HepG2 (cell line): ENCODE results near the gene NTPCR. TPM values are rescaled to one million over a fixed set of nuclear protein-coding genes. Genes with fewer than 3 reads are reported as not detected.

ENCODE experiments used
- ATAC-seq: fragments of 200-7000 bp; cut with Tn5 transposase; 3 replicates; pipeline ENCODE4 v1.9.1; 2020; ENCODE audit warnings: mild to moderate bottlenecking, moderate library complexity
- BruUV-seq: library from RNA; stranded (reverse); fragments of 400-500 nt; replicated peaks from 2 replicates; lab custom pipeline; 2021; lab: Mats Ljungman, UMichigan
- CTCF ChIA-PET: fragments of 300-600 bp; formaldehyde crosslinking; extraction: SDS; loops from one replicate; lab custom pipeline; 2021; ENCODE audit warnings: low total read pairs, inconsistent platforms, low intra/inter-chr PET ratio; lab: Yijun Ruan, JAX
- POLR2A ChIA-PET: fragments of 350-600 bp; sonication (Branson Sonifier 250); formaldehyde crosslinking; loops from one replicate; lab custom pipeline; 2020; ENCODE audit warnings: antibody characterized with exemption, inconsistent platforms; lab: Yijun Ruan, JAX
- DNase-seq: peaks from one replicate; pipeline ENCODE4 v3.0.0-alpha.2; 2015; ENCODE audit warnings: low spot score
- FAIRE-seq: peaks from 3 replicates; lab custom pipeline; 2011; peaks lifted over from hg19 to GRCh38; lab: Jason Lieb, UNC
- H2AFZ ChIP-seq: one replicate; pipeline ENCODE4 v1.6.1; 2011; ENCODE audit warnings: low read length, inconsistent platforms
- H3K27ac ChIP-seq: fragments of 300-600 bp; 3 replicates; pipeline ENCODE4 v1.8.0; 2011; ENCODE audit warnings: mixed run types, mild to moderate bottlenecking, mixed read lengths, low read length, inconsistent platforms; ENCODE audit not compliant: insufficient read depth; ENCODE audit errors: extremely low read length
- H3K27me3 ChIP-seq, 2 experiments: fragments of 200-600 bp in 1 of 2; 2 replicates in 1 of 2; 3 replicates in 1 of 2; pipeline versions ENCODE4 v1.6.0 to v1.8.0; 2011; ENCODE audit warnings: low read length in 2 of 2, mild to moderate bottlenecking in 2 of 2, moderate library complexity in 2 of 2, inconsistent platforms in 1 of 2; ENCODE audit not compliant: insufficient read depth in 2 of 2, control insufficient read depth in 1 of 2
- H3K36me3 ChIP-seq, 2 experiments: fragments of 200-600 bp in 1 of 2; replicated peaks in 1 of 2; 2 replicates in 1 of 2; 3 replicates in 1 of 2; pipeline versions ENCODE4 v1.5.1 to v1.8.0; 2011; ENCODE audit warnings: low read length in 2 of 2, inconsistent platforms in 1 of 2; ENCODE audit not compliant: insufficient read depth in 2 of 2, control insufficient read depth in 1 of 2
- H3K4me1 ChIP-seq: 2 replicates; pipeline ENCODE4 v1.5.1; 2012; ENCODE audit warnings: low read length, inconsistent platforms; ENCODE audit not compliant: insufficient read depth
- H3K4me2 ChIP-seq: 2 replicates; pipeline ENCODE4 v1.6.0; 2011; ENCODE audit warnings: low read depth, low read length, inconsistent platforms
- H3K4me3 ChIP-seq, 3 experiments: fragments of 200-600 bp in 1 of 3; sonication (generic), shearing (Covaris generic) in 1 of 3; replicated peaks in 1 of 3; 2 replicates each; pipeline ENCODE4 v1.5.1; 2011 to 2016; ENCODE audit warnings: low read length in 3 of 3, inconsistent platforms in 2 of 3, low read depth in 2 of 3, mild to moderate bottlenecking in 2 of 3, control low read depth in 1 of 3, mixed read lengths in 1 of 3; ENCODE audit not compliant: insufficient read depth in 1 of 3
- H3K79me2 ChIP-seq: one replicate; pipeline ENCODE4 v1.6.1; 2011; ENCODE audit warnings: low read length, inconsistent platforms; ENCODE audit not compliant: insufficient read depth
- H3K9ac ChIP-seq: 2 replicates; pipeline ENCODE4 v1.6.0; 2011; ENCODE audit warnings: mild to moderate bottlenecking, low read depth, low read length, inconsistent platforms; ENCODE audit not compliant: insufficient read depth
- H3K9me3 ChIP-seq: 2 replicates; pipeline ENCODE4 v1.5.1; 2012; ENCODE audit warnings: mild to moderate bottlenecking, low read length
- H4K20me1 ChIP-seq: 2 replicates; pipeline ENCODE4 v1.6.0; 2011; ENCODE audit warnings: inconsistent platforms, mild to moderate bottlenecking, low read length, moderate library complexity; ENCODE audit not compliant: insufficient read depth
- AHR ChIP-seq: IDR thresholded peaks from 2 replicates; pipeline ENCODE4 v1.6.1; 2018; ENCODE audit warnings: missing genetic modification reagents, missing compliant biosample characterization
- BRCA1 ChIP-seq: sonication (generic); formaldehyde crosslinking; IDR thresholded peaks from 2 replicates; pipeline ENCODE4 v1.4.0; 2020; ENCODE audit warnings: missing genetic modification reagents
- CHCHD3 ChIP-seq: sonication (generic); formaldehyde crosslinking; IDR thresholded peaks from 2 replicates; pipeline ENCODE4 v1.8.0; 2022; ENCODE audit warnings: mild to moderate bottlenecking, missing genetic modification reagents, moderate library complexity
- HNRNPH1 ChIP-seq: fragments of 200-400 bp; formaldehyde crosslinking; optimal IDR thresholded peaks from 2 replicates; pipeline ENCODE3; 2017; ENCODE audit warnings: mild to moderate bottlenecking, low read depth, low read length
- MED1 ChIP-seq: sonication (generic); formaldehyde crosslinking; IDR thresholded peaks from 2 replicates; pipeline ENCODE4 v1.4.0; 2020; ENCODE audit warnings: missing genetic modification reagents
- MEF2D ChIP-seq: sonication (generic); formaldehyde crosslinking; IDR thresholded peaks from 2 replicates; pipeline ENCODE4 v1.5.1; 2020; ENCODE audit warnings: mild to moderate bottlenecking, missing genetic modification reagents
- NFRKB ChIP-seq: fragments of 450-650 bp; IDR thresholded peaks from 2 replicates; pipeline ENCODE4 v1.6.1; 2017
- RAD21 ChIP-seq: fragments of 450-650 bp; formaldehyde crosslinking; IDR thresholded peaks from 2 replicates; pipeline ENCODE4 v1.5.0; 2020; ENCODE audit warnings: mild to moderate bottlenecking
- SCMH1 ChIP-seq: sonication (generic); formaldehyde crosslinking; IDR thresholded peaks from 2 replicates; pipeline ENCODE4 v1.9.0; 2021; ENCODE audit warnings: missing genetic modification reagents, mild to moderate bottlenecking, borderline replicate concordance
- SOX6 ChIP-seq, 2 experiments: fragments of 450-650 bp in 1 of 2; sonication (generic) in 1 of 2; formaldehyde crosslinking in 1 of 2; IDR thresholded peaks; 2 replicates each; pipeline versions ENCODE4 v1.4.0 to v1.6.1; 2017 to 2020; ENCODE audit warnings: antibody characterized with exemption in 1 of 2, mild to moderate bottlenecking in 1 of 2, missing genetic modification reagents in 1 of 2
- SRF ChIP-seq: IDR thresholded peaks from 2 replicates; pipeline ENCODE4 v1.6.1; 2011; ENCODE audit warnings: mild to moderate bottlenecking, low read depth, low read length, moderate library complexity
- TFDP2 ChIP-seq: sonication (generic); formaldehyde crosslinking; IDR thresholded peaks from 2 replicates; pipeline ENCODE4 v1.4.0; 2020; ENCODE audit warnings: missing genetic modification reagents
- ZNF607 ChIP-seq: sonication (generic); formaldehyde crosslinking; IDR thresholded peaks from 2 replicates; pipeline ENCODE4 v1.5.1; 2020; ENCODE audit warnings: missing genetic modification reagents, mild to moderate bottlenecking, borderline replicate concordance
- ZNF7 ChIP-seq: IDR thresholded peaks from 2 replicates; pipeline ENCODE4 v1.6.1; 2016; ENCODE audit warnings: missing biosample characterization, missing genetic modification reagents
- ZNF768 ChIP-seq: sonication (generic); formaldehyde crosslinking; IDR thresholded peaks from 2 replicates; pipeline ENCODE4 v1.4.0; 2020; ENCODE audit warnings: missing genetic modification reagents
- ZSCAN21 ChIP-seq: sonication (generic); formaldehyde crosslinking; IDR thresholded peaks from 2 replicates; pipeline ENCODE4 v1.8.0; 2022; ENCODE audit warnings: mild to moderate bottlenecking, missing genetic modification reagents, moderate library complexity, borderline replicate concordance
- WGBS: methylation state at CpG from one replicate; pipeline ENCODE4 v1.1.6; 2017; ENCODE audit warnings: low lambda C conversion rate; 5-methylcytosine and 5-hydroxymethylcytosine counted together
- in situ Hi-C: cut with HindIII; loops from 2 replicates; pipeline ENCODE4 v1.10.0; 2017; ENCODE audit warnings: low pct_unique_long_range_greater_than_20kb; ENCODE audit not compliant: extremely low pct_ligation_motif_present
- intact Hi-C: fragments of 100-400 bp; cut with micrococcal nuclease; formaldehyde crosslinking; loops from one replicate; pipeline ENCODE4 v1.10.0; 2022; ENCODE audit not compliant: unreplicated experiment
- polyA plus RNA-seq, 8 experiments: library from polyadenylated mRNA; depleted of rRNA in 3 of 8; stranded (reverse) in 7 of 8; unstranded in 1 of 8; fragments of >200 nt; fragmentation: Illumina TruSeq in 4 of 8; extraction: Trizol in 4 of 8; gene quantifications; 2 replicates each; pipeline versions ENCODE4 v1.2.1 to v1.2.3, GENCODE V29; 2011 to 2016; ENCODE audit warnings: low read depth in 4 of 8, missing spikeins in 1 of 8, mixed read lengths in 1 of 8; ENCODE audit not compliant: insufficient read depth in 1 of 8
- total RNA-seq, 5 experiments: library from RNA; depleted of rRNA; stranded (reverse); fragments of >200 nt; fragmentation: Illumina TruSeq; extraction: Trizol; gene quantifications; 2 replicates each; pipeline ENCODE4 v1.2.3, GENCODE V29; 2016; ENCODE audit warnings: low read depth in 1 of 5
- TF ChIP-seq, protein P1 (sequence below): IDR thresholded peaks from 2 replicates; pipeline ENCODE4 v1.6.1; 2016; ENCODE audit warnings: missing compliant biosample characterization, missing genetic modification reagents, borderline replicate concordance

Gene NTPCR
- total and polyA plus RNA-seq, 2 of the 13 experiments (the other 11 are each of a cell fraction or from before 2014, with no cell fraction given), result 11.7 to 47.0 TPM

DNA sequence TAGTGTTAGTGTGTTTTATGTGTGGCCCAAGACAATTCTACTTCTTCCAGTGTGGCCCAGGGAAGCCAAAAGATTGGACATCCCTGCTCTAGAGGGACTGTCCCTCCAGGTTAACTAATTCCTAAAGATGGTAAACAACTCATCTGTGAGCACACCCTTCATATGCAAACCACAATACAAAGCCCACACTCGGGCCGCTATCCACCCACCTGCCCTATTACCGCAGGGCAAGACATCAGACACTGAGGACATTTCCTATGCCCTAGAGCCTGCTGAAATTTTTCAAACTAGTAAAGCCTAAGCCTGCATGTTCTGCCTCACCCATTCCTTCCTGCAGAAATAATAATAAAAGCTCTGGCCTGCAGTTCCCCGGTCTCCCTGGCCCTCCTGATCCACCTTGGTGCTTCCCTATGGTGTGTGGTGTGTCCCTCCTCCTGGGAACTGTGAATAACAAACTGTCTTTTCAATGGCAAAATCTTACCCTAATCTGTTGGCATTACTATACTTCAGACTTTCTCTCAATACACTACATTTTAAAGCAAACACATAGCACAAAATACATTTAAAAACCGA lies 39.3 kb upstream of the NTPCR start:
- POLR2A ChIA-PET, result no interaction called here
- FAIRE-seq, result no peak
- no peaks in the 10 kb centered on the region for H3K4me1 ChIP-seq

More for the DNA sequence above, 39.3 kb upstream of the NTPCR start:
- no TSS peak for BruUV-seq
- H3K9me3 ChIP-seq, result no peaks in the 10 kb centered on the region
- no peaks in the 10 kb centered on the region for H3K36me3 ChIP-seq
- intact Hi-C loops, result no loop called here
- H4K20me1 ChIP-seq, result no peaks in the 10 kb centered on the region
- no peak overlapping the region for H3K4me2 ChIP-seq
- ATAC-seq, result no peak
- no peak overlapping the region for H3K27ac ChIP-seq
- no peak for TF ChIP-seq ZNF7 (CRISPR knock-in tag)
- TF ChIP-seq HNRNPH1, result no peak
- TF ChIP-seq SRF, result no peak
- no peak for TF ChIP-seq MED1 (CRISPR knock-in tag)
- no peak for TF ChIP-seq MEF2D (CRISPR knock-in tag)
- no peak for TF ChIP-seq NFRKB
- no peak for TF ChIP-seq CHCHD3 (CRISPR knock-in tag)
- no peak for TF ChIP-seq SOX6 (IDR thresholded peaks at IDR 0.05)
- no peak for TF ChIP-seq SOX6 (CRISPR knock-in tag; IDR thresholded peaks at IDR 0.05)
- TF ChIP-seq ZNF607 (CRISPR knock-in tag), result no peak
- TF ChIP-seq ZSCAN21 (CRISPR knock-in tag), result no peak
- no peak for TF ChIP-seq RAD21 (CRISPR knock-in tag)
- no peak for TF ChIP-seq SCMH1
- TF ChIP-seq, protein P1, sequence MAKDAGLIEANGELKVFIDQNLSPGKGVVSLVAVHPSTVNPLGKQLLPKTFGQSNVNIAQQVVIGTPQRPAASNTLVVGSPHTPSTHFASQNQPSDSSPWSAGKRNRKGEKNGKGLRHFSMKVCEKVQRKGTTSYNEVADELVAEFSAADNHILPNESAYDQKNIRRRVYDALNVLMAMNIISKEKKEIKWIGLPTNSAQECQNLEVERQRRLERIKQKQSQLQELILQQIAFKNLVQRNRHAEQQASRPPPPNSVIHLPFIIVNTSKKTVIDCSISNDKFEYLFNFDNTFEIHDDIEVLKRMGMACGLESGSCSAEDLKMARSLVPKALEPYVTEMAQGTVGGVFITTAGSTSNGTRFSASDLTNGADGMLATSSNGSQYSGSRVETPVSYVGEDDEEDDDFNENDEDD (CRISPR knock-in tag), result no peak
- no peak for TF ChIP-seq TFDP2
- TF ChIP-seq ZNF768 (CRISPR knock-in tag), result no peak
- no peak for TF ChIP-seq AHR (CRISPR knock-in tag)
- no peak for TF ChIP-seq BRCA1 (CRISPR knock-in tag)
- H3K79me2 ChIP-seq, result no peaks in the 10 kb centered on the region
- WGBS, result 30% methylated on average over 5 of the region's 5 CpGs
- in situ Hi-C loops, result no loop called here
- CTCF ChIA-PET, result no interaction called here
- H3K9ac ChIP-seq, result no peak overlapping the region
- DNase-seq, result no peak
- peaks cover 0 to 3% of the 10 kb centered on the region in 2 experiments; a peak in 2 of 5 replicates for H3K27me3 ChIP-seq
- no peak overlapping the region for H3K4me3 ChIP-seq
- H2AFZ ChIP-seq, result no peak overlapping the region
